EL (cell line): ENCODE measurements around the gene GLDN.

Experiments
- DNase-seq: peaks from one replicate; pipeline ENCODE4 v3.0.0-alpha.2; 2016

GLDN gene

GRCh38 chr15:51363383-51363782 is 21.9 kb downstream of the GLDN start:
- DNase-seq, result no peak

- DNase-seq, result no peak
These were observed 24.0 kb downstream of the GLDN start for GRCh38 chr15:51365417-51365816.

GRCh38 chr15:51366071-51366470 is 24.6 kb downstream of the GLDN start:
- no peak for DNase-seq

GRCh38 chr15:51366920-51367319 is 25.5 kb downstream of the GLDN start:
- peak; percentile 29 for DNase-seq

GRCh38 chr15:51367322-51367976 is 26.0 kb downstream of the GLDN start:
- DNase-seq, result peak; percentile 34

- peak; percentile 4 for DNase-seq
These were observed 26.9 kb downstream of the GLDN start for GRCh38 chr15:51368307-51368706.

- peak; percentile 81 for DNase-seq
These were observed 27.4 kb downstream of the GLDN start for GRCh38 chr15:51368751-51369450.

- DNase-seq, result no peak
These were observed 28.0 kb downstream of the GLDN start for GRCh38 chr15:51369451-51369761.

GRCh38 chr15:51371266-51371665 is 29.8 kb downstream of the GLDN start:
- no peak for DNase-seq

- no peak for DNase-seq
These were observed 32.7 kb downstream of the GLDN start for GRCh38 chr15:51374131-51374530.

GRCh38 chr15:51375966-51376640 is 34.6 kb downstream of the GLDN start:
- DNase-seq, result peak; percentile 53

- peak; percentile 68 for DNase-seq
These were observed 35.8 kb downstream of the GLDN start for GRCh38 chr15:51377038-51377786.

GRCh38 chr15:51378406-51378805 is 37.0 kb downstream of the GLDN start:
- DNase-seq, result no peak

GRCh38 chr15:51379390-51379789 is 37.9 kb downstream of the GLDN start:
- DNase-seq, result no peak

GRCh38 chr15:51380999-51381806 is 39.7 kb downstream of the GLDN start:
- peak; percentile 77 for DNase-seq

GRCh38 chr15:51382787-51383186 is 41.3 kb downstream of the GLDN start:
- DNase-seq, result peak; percentile 43

- DNase-seq, result no peak
These were observed 44.6 kb downstream of the GLDN start for GRCh38 chr15:51386029-51386428.

- no peak for DNase-seq
These were observed 45.0 kb downstream of the GLDN start for GRCh38 chr15:51386486-51386885.

- DNase-seq, result no peak
These were observed 45.7 kb downstream of the GLDN start for GRCh38 chr15:51386960-51387698.

GRCh38 chr15:51387699-51388041 is 46.2 kb downstream of the GLDN start:
- no peak for DNase-seq

GRCh38 chr15:51388726-51389125 is 47.3 kb downstream of the GLDN start:
- no peak for DNase-seq
